Ovary (tissue), 9 donors: ENCODE measurements around the gene EPHB6. TPM values are rescaled to one million over a fixed set of nuclear protein-coding genes. Genes with fewer than 3 reads are reported as not detected.

ENCODE experiments used
- DNase-seq, 5 donors: peaks; one replicate each; pipeline ENCODE4 v3.0.0-alpha.2; 2019 to 2020
- H3K27ac ChIP-seq, 2 donors: fragments of 200-600 bp; one replicate each; pipeline versions ENCODE4 v1.5.1 to v1.8.0; 2019 to 2022
- H3K27me3 ChIP-seq: fragments of 200-600 bp; one replicate; pipeline ENCODE4 v1.8.0; 2022
- H3K36me3 ChIP-seq: fragments of 200-600 bp; sonication (generic); one replicate; pipeline ENCODE4 v1.5.1; 2019
- H3K4me1 ChIP-seq: one replicate; pipeline ENCODE4 v1.8.1; 2013; ENCODE audit warnings: mild to moderate bottlenecking, moderate library complexity; ENCODE audit not compliant: insufficient read depth
- H3K4me3 ChIP-seq: fragments of 200-600 bp; sonication (generic); one replicate; pipeline ENCODE4 v1.5.1; 2017
- H3K9me3 ChIP-seq, 2 donors: fragments of 200-600 bp in 1 of 2; sonication (generic) in 1 of 2; one replicate each; pipeline versions ENCODE4 v1.5.1 to v1.8.1; 2013 to 2019; ENCODE audit warnings: mild to moderate bottlenecking in 1 of 2, moderate library complexity in 1 of 2
- CTCF ChIP-seq, 3 donors: fragments of 450-650 bp in 2 of 3; fragments of 200-600 bp in 1 of 3; IDR thresholded peaks; one replicate each; pipeline versions ENCODE4 v1.5.1 to v1.8.0; 2016 to 2022; ENCODE audit warnings: antibody characterized with exemption in 3 of 3, mild to moderate bottlenecking in 1 of 3
- EP300 ChIP-seq: sonication (generic); formaldehyde crosslinking; IDR thresholded peaks from one replicate; pipeline ENCODE4 v1.6.1; 2017; ENCODE audit warnings: antibody characterized with exemption
- POLR2A ChIP-seq: fragments of 450-650 bp; IDR thresholded peaks from one replicate; pipeline ENCODE4 v1.6.1; 2017; ENCODE audit warnings: antibody characterized with exemption, mild to moderate bottlenecking, moderate library complexity
- WGBS, 3 donors: extraction: QIAGEN DNeasy Blood & Tissue Kit in 1 of 3; methylation state at CpG; one replicate each; pipeline versions ENCODE4 v1.1.5 to v1.1.7; 2013 to 2017; 5-methylcytosine and 5-hydroxymethylcytosine counted together
- intact Hi-C, 4 donors: fragments of 100-400 bp; cut with DNase I; formaldehyde crosslinking; loops; one replicate each; pipeline versions ENCODE4 v1.11.0 to v1.15.1; 2022 to 2023
- polyA plus RNA-seq, 2 donors: library from polyadenylated mRNA; stranded (reverse); fragments of 200-250 nt in 1 of 2; fragments of 350-450 nt in 1 of 2; fragmentation: Illumina TruSeq in 1 of 2; extraction: RNeasy Lipid Tissue Mini Kit (QIAGEN cat#74804) in 1 of 2; gene quantifications; one replicate each; pipeline ENCODE4 v1.2.3, GENCODE V29; 2013 to 2014
- total RNA-seq, 7 donors: library from RNA; depleted of rRNA in 2 of 7; stranded (reverse); fragments of >200 nt in 2 of 7; fragmentation: NEBNext Ultra II Directional in 3 of 7; extraction: Animal tissue kit (Norgen Biotek cat#: 25700) in 3 of 7; gene quantifications; one replicate each; pipeline versions ENCODE4 v1.1.0 to v1.2.4, GENCODE V29; 2016 to 2023
- donor health status: DM: no; HTN: no; CAD: no; lungs with moderate emphysema.
- donor health status: DM: no; HTN: no; CAD: no.
- donor health status: Bipolar disorder and iron deficiency.
- donor health status: DM: yes; HTN: yes; CAD: no.
- donor health status: DM: no; HTN: no; CAD: no.
- donor health status: DM: yes; HTN: yes; CAD: no.

Gene EPHB6
- total and polyA plus RNA-seq, 9 donors = 10.7 to 41.1 (median 28.5) TPM

- Histone ChIP-seq H3K27ac (no peak overlapping the region), H3K27me3 (no peaks in the 10 kb centered on the region), H3K9me3 (no peaks in the 10 kb centered on the region), H3K4me3 (no peak overlapping the region), H3K36me3 (no peaks in the 10 kb centered on the region), H3K4me1 (no peaks in the 10 kb centered on the region)
- intact Hi-C loops = no loop called here
- no peak for TF ChIP-seq CTCF (IDR thresholded peaks at IDR 0.05)
- TF ChIP-seq POLR2A = no peak
- TF ChIP-seq EP300 = no peak
- WGBS, 3 donors = 86 to 94% (median 93%) methylated on average over 2 of the region's 2 CpGs
- DNase-seq = no peak
Measured at GRCh38 chr7:142869434-142869833, 14.6 kb downstream of the EPHB6 start.

GRCh38 chr7:142870147-142870559, 15.3 kb downstream of the EPHB6 start:
- no peak for TF ChIP-seq EP300
- TF ChIP-seq POLR2A = no peak
- Histone ChIP-seq H3K36me3 (no peaks in the 10 kb centered on the region), H3K4me1 (no peaks in the 10 kb centered on the region), H3K27ac (no peak overlapping the region), H3K9me3 (no peaks in the 10 kb centered on the region), H3K27me3 (no peaks in the 10 kb centered on the region), H3K4me3 (no peak overlapping the region)
- 78 to 80% (median 79%) methylated on average over 8 of the region's 8 CpGs for WGBS, 3 donors
- no peak for DNase-seq
- intact Hi-C loops = loop anchor here in 1 of 4 donors (10.0 kb wide), 1 partner anchor 345 kb away; no protein-coding TSS in a partner anchor

GRCh38 chr7:142870566-142871259, 15.8 kb downstream of the EPHB6 start:
- Histone ChIP-seq H3K9me3 (no peaks in the 10 kb centered on the region), H3K36me3 (no peaks in the 10 kb centered on the region), H3K4me3 (no peak overlapping the region), H3K27ac (no peak overlapping the region), H3K27me3 (no peaks in the 10 kb centered on the region), H3K4me1 (no peaks in the 10 kb centered on the region)
- intact Hi-C loops = loop anchor here in 1 of 4 donors (10.0 kb wide), 1 partner anchor 344 kb away; no protein-coding TSS in a partner anchor
- TF ChIP-seq EP300 (no peak), POLR2A (no peak), CTCF (IDR thresholded peaks at IDR 0.05) (no peak)
- no peak for DNase-seq
- 85 to 89% (median 87%) methylated on average over 13 to 14 of the region's 14 CpGs for WGBS, 3 donors

GRCh38 chr7:142871260-142872105, 16.6 kb downstream of the EPHB6 start:
- Histone ChIP-seq H3K4me1 (no peaks in the 10 kb centered on the region), H3K27me3 (no peaks in the 10 kb centered on the region), H3K4me3 (no peak overlapping the region), H3K36me3 (no peaks in the 10 kb centered on the region), H3K9me3 (no peaks in the 10 kb centered on the region), H3K27ac (no peak overlapping the region)
- DNase-seq = no peak
- TF ChIP-seq CTCF (IDR thresholded peaks at IDR 0.05) = no peak
- TF ChIP-seq EP300 = no peak
- no peak for TF ChIP-seq POLR2A
- intact Hi-C loops = loop anchor here in 1 of 4 donors (10.0 kb wide), 1 partner anchor 343 kb away; no protein-coding TSS in a partner anchor
- WGBS, 3 donors = 84 to 85% (median 85%) methylated on average over 23 of the region's 23 CpGs
